PFSK-1 (cell line): ENCODE measurements around the gene PTPRT.

ENCODE experiments used
- FOXP2 ChIP-seq: optimal IDR thresholded peaks from 2 replicates; pipeline ENCODE3; 2011; ENCODE audit warnings: borderline replicate concordance, control low read depth, inconsistent platforms; ENCODE audit not compliant: insufficient read depth; ENCODE audit errors: extremely low read length, extremely low read depth
- POLR2AphosphoS5 ChIP-seq: IDR thresholded peaks from 2 replicates; pipeline ENCODE4 v1.6.1; 2012; ENCODE audit warnings: low read depth, mild to moderate bottlenecking, control low read depth, low read length, moderate library complexity
- REST ChIP-seq, 2 experiments: IDR thresholded peaks; 2 replicates each; pipeline versions ENCODE4 v1.6.1 to v1.8.0; 2011 to 2012; ENCODE audit warnings: low read depth in 2 of 2, low read length in 2 of 2, control low read depth in 1 of 2, inconsistent platforms in 1 of 2, mild to moderate bottlenecking in 1 of 2, moderate library complexity in 1 of 2; ENCODE audit not compliant: insufficient read depth in 1 of 2
- SIN3A ChIP-seq: IDR thresholded peaks from 2 replicates; pipeline ENCODE4 v1.6.1; 2012; ENCODE audit warnings: mild to moderate bottlenecking, low read length, moderate library complexity, borderline replicate concordance; ENCODE audit not compliant: insufficient read depth
- TAF1 ChIP-seq: IDR thresholded peaks from 2 replicates; pipeline ENCODE4 v1.6.1; 2012; ENCODE audit warnings: low read length, control low read depth, borderline replicate concordance; ENCODE audit not compliant: insufficient read depth

The PTPRT gene

DNA sequence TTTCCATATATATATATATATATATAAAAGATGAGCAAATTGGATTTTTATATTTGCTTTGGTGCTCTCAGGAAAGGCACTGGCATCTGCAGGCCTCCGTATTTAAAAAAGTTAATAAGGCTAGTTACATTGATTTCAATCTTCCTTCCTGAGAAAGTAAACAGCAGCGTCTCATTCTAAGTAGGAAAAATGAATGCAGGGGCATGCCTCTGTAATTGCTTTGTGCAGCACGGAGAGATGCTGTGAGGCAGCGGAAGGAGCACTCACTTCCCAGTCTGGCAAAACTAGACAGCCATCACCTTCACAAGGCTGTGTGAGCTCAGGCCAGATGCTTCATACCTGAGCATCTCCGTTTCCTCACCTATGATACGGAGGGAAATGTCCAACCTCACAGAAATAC is 303.7 kb downstream of the PTPRT start:
- TF ChIP-seq TAF1 (no peak), SIN3A (no peak), REST (IDR thresholded peaks at IDR 0.05; ENCODE audit: insufficient read depth in 1 of 2, low read depth in 2 of 2, low read length in 2 of 2) (no peak), POLR2AphosphoS5 (no peak), FOXP2 (no peak)

DNA sequence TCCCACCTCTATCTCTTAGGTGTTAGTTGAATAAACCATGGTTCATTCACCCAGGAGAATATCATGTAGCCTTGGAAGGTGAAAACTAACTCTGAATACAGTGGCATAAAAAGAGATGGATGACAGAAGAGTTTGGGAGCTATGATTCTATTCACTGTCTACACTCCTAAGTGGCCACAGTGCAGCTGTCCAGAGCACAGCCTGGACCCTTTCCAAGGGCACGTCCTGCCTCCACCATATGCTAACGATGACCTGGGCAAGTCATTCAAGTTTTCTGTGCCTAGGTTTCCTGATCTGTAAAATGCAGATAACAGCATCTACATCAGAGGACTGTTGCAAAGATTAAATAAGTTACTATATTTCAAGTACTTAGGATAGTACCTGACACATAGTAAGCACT is 314.1 kb downstream of the PTPRT start:
- TF ChIP-seq TAF1 (no peak), FOXP2 (no peak), REST (IDR thresholded peaks at IDR 0.05; ENCODE audit: insufficient read depth in 1 of 2, low read depth in 2 of 2, low read length in 2 of 2) (no peak), POLR2AphosphoS5 (no peak), SIN3A (no peak)

DNA sequence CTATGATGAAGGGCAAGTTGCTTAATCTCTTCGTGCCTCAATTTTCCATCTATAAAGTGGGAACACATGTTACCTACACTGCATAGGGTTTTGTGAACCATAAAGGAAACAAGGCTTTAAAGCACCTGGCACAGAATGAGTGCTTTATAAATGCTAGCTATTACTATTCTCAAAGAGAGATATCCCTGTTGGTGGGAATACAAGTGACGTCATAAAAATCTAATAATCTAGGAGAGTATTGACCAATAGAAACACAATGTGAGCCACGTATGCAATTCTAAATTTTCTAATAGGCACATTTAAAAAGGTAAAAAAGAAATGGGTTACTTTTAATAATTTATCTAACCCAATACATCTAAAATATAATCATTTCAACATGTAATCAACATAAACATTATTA is 316.4 kb downstream of the PTPRT start:
- TF ChIP-seq FOXP2 (no peak), SIN3A (no peak), POLR2AphosphoS5 (no peak), TAF1 (no peak), REST (IDR thresholded peaks at IDR 0.05; ENCODE audit: insufficient read depth in 1 of 2, low read depth in 2 of 2, low read length in 2 of 2) (no peak)

DNA sequence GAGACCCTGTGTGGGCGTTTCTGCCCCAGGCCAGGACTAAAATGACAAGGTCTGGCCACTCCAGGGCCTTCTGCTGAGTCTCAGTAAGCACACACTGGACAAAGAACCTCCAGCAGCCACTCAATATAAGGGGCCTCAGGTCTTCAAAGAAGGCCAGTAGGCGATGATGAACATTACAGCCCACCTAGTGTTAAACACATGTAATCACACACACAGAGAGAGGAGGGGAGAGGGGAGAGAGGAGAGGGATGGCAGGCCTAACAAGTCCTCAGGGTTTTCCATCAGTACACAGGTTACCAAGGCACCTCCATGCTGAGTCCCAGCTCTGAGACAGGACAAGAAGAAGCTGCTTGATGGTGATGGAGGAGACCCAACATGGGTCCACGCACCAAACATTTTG is 325.6 kb downstream of the PTPRT start:
- TF ChIP-seq TAF1 (no peak), SIN3A (no peak), FOXP2 (no peak), REST (IDR thresholded peaks at IDR 0.05; ENCODE audit: insufficient read depth in 1 of 2, low read depth in 2 of 2, low read length in 2 of 2) (no peak), POLR2AphosphoS5 (no peak)

GRCh38 chr20:42862446-42862845 is 327.3 kb downstream of the PTPRT start:
- no peak for TF ChIP-seq REST (IDR thresholded peaks at IDR 0.05; ENCODE audit: insufficient read depth in 1 of 2, low read depth in 2 of 2, low read length in 2 of 2)
- no peak for TF ChIP-seq TAF1
- no peak for TF ChIP-seq FOXP2
- no peak for TF ChIP-seq POLR2AphosphoS5
- TF ChIP-seq SIN3A, result no peak
